Psoas muscle (tissue), 8 donors: ENCODE measurements around the gene ABR. TPM values are rescaled to one million over a fixed set of nuclear protein-coding genes. Genes with fewer than 3 reads are reported as not detected.

Experiments used
- ATAC-seq, 4 donors: fragments of 200-7000 bp; cut with Tn5 transposase; one replicate each; pipeline ENCODE4 v1.9.1; 2020; ENCODE audit warnings: moderate library complexity in 3 of 4, mild to moderate bottlenecking in 2 of 4
- DNase-seq, 2 donors: peaks; one replicate each; pipeline ENCODE4 v3.0.0-alpha.2; 2020
- H3K27ac ChIP-seq: fragments of 200-600 bp; one replicate; pipeline ENCODE4 v1.8.0; 2022
- H3K27me3 ChIP-seq, 3 donors: fragments of 200-600 bp in 1 of 3; one replicate each; pipeline versions ENCODE4 v1.6.1 to v1.8.0; 2013 to 2022; ENCODE audit warnings: low read length in 2 of 3, mild to moderate bottlenecking in 2 of 3, moderate library complexity in 1 of 3; ENCODE audit not compliant: insufficient read depth in 3 of 3
- H3K36me3 ChIP-seq, 2 donors: fragments of 200-600 bp in 1 of 2; one replicate each; pipeline versions ENCODE4 v1.6.1 to v1.8.0; 2013 to 2022; ENCODE audit warnings: low read depth in 1 of 2, mild to moderate bottlenecking in 1 of 2, moderate library complexity in 1 of 2; ENCODE audit not compliant: insufficient read depth in 1 of 2
- H3K4me1 ChIP-seq: fragments of 200-600 bp; one replicate; pipeline ENCODE4 v1.8.0; 2022
- H3K4me3 ChIP-seq: fragments of 200-600 bp; one replicate; pipeline ENCODE4 v1.8.0; 2022; ENCODE audit warnings: mild to moderate bottlenecking
- H3K9me3 ChIP-seq: fragments of 200-600 bp; one replicate; pipeline ENCODE4 v1.8.0; 2022
- WGBS, 3 donors: extraction: QIAGEN DNeasy Blood & Tissue Kit; methylation state at CpG; one replicate each; pipeline versions ENCODE4 v1.1.6 to v1.1.7; 2013; 5-methylcytosine and 5-hydroxymethylcytosine counted together
- intact Hi-C, 2 donors: fragments of 100-400 bp; cut with DNase I; formaldehyde crosslinking; loops; one replicate each; pipeline versions ENCODE4 v1.11.0 to v1.14.2; 2022
- polyA plus RNA-seq, 3 donors: library from polyadenylated mRNA; stranded (reverse); fragments of 200-250 nt; gene quantifications; one replicate each; pipeline ENCODE4 v1.2.3, GENCODE V29; 2013
- total RNA-seq, 4 donors: library from RNA; stranded (reverse); fragmentation: NEBNext Ultra II Directional in 2 of 4; extraction: Animal tissue kit (Norgen Biotek cat#: 25700) in 2 of 4; gene quantifications; one replicate each; pipeline versions ENCODE4 v1.2.1 to v1.2.4, GENCODE V29; 2021 to 2023
- TF ChIP-seq, protein P1 (sequence below): fragments of 200-600 bp; IDR thresholded peaks from one replicate; pipeline ENCODE4 v1.8.0; 2022; ENCODE audit warnings: antibody characterized with exemption
- donor health status: healthy with polysubstance abuse.
- donor health status: DM: no; HTN: no; CAD: no; lungs with moderate emphysema.
- donor health status: Bipolar disorder and iron deficiency.
- donor health status: healthy.
- donor health status: DM: yes; HTN: yes; CAD: no.
- donor health status: DM: no; HTN: no; CAD: no.
- donor health status: DM: no; HTN: no; CAD: no.
- donor health status: DM: yes; HTN: yes; CAD: no.

ABR gene
- total and polyA plus RNA-seq, 7 donors = 5.8 to 25.4 (median 9.8) TPM

- peak overlapping the region; percentile 46 for H3K27ac ChIP-seq
- no peaks in the 10 kb centered on the region for H3K27me3 ChIP-seq
- ATAC-seq (no peak), DNase-seq (no peak)
- peaks cover 71% of the 10 kb centered on the region for H3K4me1 ChIP-seq
- WGBS, 3 donors = 68 to 73% (median 72%) methylated on average over 30 of the region's 30 CpGs
- TF ChIP-seq, protein P1, sequence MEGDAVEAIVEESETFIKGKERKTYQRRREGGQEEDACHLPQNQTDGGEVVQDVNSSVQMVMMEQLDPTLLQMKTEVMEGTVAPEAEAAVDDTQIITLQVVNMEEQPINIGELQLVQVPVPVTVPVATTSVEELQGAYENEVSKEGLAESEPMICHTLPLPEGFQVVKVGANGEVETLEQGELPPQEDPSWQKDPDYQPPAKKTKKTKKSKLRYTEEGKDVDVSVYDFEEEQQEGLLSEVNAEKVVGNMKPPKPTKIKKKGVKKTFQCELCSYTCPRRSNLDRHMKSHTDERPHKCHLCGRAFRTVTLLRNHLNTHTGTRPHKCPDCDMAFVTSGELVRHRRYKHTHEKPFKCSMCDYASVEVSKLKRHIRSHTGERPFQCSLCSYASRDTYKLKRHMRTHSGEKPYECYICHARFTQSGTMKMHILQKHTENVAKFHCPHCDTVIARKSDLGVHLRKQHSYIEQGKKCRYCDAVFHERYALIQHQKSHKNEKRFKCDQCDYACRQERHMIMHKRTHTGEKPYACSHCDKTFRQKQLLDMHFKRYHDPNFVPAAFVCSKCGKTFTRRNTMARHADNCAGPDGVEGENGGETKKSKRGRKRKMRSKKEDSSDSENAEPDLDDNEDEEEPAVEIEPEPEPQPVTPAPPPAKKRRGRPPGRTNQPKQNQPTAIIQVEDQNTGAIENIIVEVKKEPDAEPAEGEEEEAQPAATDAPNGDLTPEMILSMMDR = no peak
- no peaks in the 10 kb centered on the region for H3K9me3 ChIP-seq
- intact Hi-C loops = loop anchor here (2.0 to 10.0 kb wide), 2 partner anchors 51 to 53 kb away; no protein-coding TSS in a partner anchor
- no peak overlapping the region for H3K4me3 ChIP-seq
- H3K36me3 ChIP-seq = peaks cover 2 to 63% of the 10 kb centered on the region in 2 donors
Observed at GRCh38 chr17:1003972-1004768, 175.6 kb downstream of the ABR start.

- ATAC-seq = no peak
- Histone ChIP-seq H3K27me3 (no peaks in the 10 kb centered on the region), H3K27ac (no peak overlapping the region), H3K4me3 (no peak overlapping the region), H3K36me3 (peaks cover 2 to 63% of the 10 kb centered on the region in 2 donors), H3K9me3 (no peaks in the 10 kb centered on the region), H3K4me1 (peaks cover 77% of the 10 kb centered on the region)
- peak in 1 of 2 donors; percentile 54 for DNase-seq
- TF ChIP-seq, protein P1 = no peak
- WGBS, 3 donors = 86 to 89% (median 86%) methylated on average over 5 of the region's 5 CpGs
- intact Hi-C loops = loop anchor here in 1 of 2 donors (10.0 kb wide), 1 partner anchor 51 kb away; no protein-coding TSS in a partner anchor
Observed at GRCh38 chr17:1003633-1003971, 176.2 kb downstream of the ABR start.

DNA sequence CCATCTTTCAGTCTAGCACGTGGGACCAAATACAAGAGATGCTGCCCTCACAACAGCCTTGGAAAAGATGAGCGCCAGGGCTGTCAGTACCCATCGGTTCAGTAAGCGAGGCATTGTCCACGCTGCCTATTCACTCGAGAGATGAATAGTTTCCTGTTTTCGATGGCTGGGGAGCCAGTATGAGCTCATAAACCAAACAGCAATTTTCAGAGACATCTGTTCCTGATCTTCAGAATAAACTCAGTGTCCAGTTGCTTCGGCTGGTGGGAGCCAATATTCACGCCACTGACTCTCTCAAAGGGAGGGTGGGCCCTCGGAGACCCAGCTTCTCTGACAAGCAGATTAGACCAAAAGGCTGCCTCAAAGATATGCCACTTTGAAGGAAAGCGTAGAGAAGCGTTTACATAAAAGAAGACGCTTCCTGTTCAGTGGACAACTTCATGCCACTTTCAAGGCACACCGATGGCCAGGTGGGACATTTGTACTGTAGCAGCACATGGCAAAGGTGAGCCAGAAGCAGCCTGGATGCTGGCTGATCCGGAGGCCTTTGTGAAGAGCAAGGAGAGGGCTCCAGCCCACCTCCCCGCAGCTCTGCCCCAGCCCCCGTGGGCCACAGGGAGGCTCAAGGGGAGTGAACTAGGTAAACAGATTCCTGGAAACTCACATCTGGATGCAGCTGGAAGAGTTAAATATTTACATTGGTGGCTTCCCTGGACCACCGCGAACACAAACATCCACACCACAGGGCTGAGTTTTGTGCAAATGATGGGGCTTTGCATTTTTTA is 176.8 kb downstream of the ABR start:
- ATAC-seq (no peak), DNase-seq (peak in 1 of 2 donors; percentile 53)
- TF ChIP-seq, protein P1 = no peak
- H3K4me1 ChIP-seq = peaks cover 84% of the 10 kb centered on the region
- 37 to 43% (median 41%) methylated on average over 19 of the region's 19 CpGs for WGBS, 3 donors
- peaks cover 2 to 60% of the 10 kb centered on the region in 2 donors for H3K36me3 ChIP-seq
- intact Hi-C loops = loop anchor here in 1 of 2 donors (10.0 kb wide), 1 partner anchor 52 kb away; no protein-coding TSS in a partner anchor
- no peak overlapping the region for H3K4me3 ChIP-seq
- H3K27me3 ChIP-seq = no peaks in the 10 kb centered on the region
- H3K9me3 ChIP-seq = no peaks in the 10 kb centered on the region
- peak overlapping the region; percentile 87 for H3K27ac ChIP-seq

- Histone ChIP-seq H3K27me3 (no peaks in the 10 kb centered on the region), H3K27ac (peak overlapping the region; percentile 87), H3K4me1 (peaks cover 88% of the 10 kb centered on the region), H3K9me3 (no peaks in the 10 kb centered on the region), H3K4me3 (no peak overlapping the region), H3K36me3 (peaks cover 2 to 55% of the 10 kb centered on the region in 2 donors)
- 31 to 45% (median 34%) methylated on average over 4 of the region's 4 CpGs for WGBS, 3 donors
- intact Hi-C loops = loop anchor here in 1 of 2 donors (10.0 kb wide), 1 partner anchor 52 kb away; no protein-coding TSS in a partner anchor
- no peak for DNase-seq
- TF ChIP-seq, protein P1 = no peak
- ATAC-seq = peak in 1 of 4 donors; percentile 23
Observed at GRCh38 chr17:1002412-1002753, 177.4 kb downstream of the ABR start.
